OCI-LY3 (cell line): Measurements from ENCODE around the gene COX5A.

Experiments
- H2AFZ ChIP-seq: fragments of 200-600, 300-600 bp; shearing (Covaris generic); 2 replicates; pipeline ENCODE4 v1.6.0; 2014; ENCODE audit warnings: antibody characterized with exemption, low read depth, low read length
- H3K27ac ChIP-seq: fragments of 200-600, 300-600 bp; sonication (generic); 2 replicates; pipeline ENCODE4 v1.5.1; 2014; ENCODE audit warnings: mild to moderate bottlenecking, low read length, moderate library complexity, mixed read lengths
- H3K27me3 ChIP-seq: fragments of 200-600, 300-600 bp; sonication (generic); 2 replicates; pipeline ENCODE4 v1.6.1; 2014; ENCODE audit warnings: low read depth, low read length, mixed read lengths
- H3K36me3 ChIP-seq: fragments of 200-600, 300-600 bp; sonication (generic); replicated peaks from 2 replicates; pipeline ENCODE3; 2014; ENCODE audit warnings: low read depth, low read length, mixed read lengths
- H3K4me1 ChIP-seq: fragments of 300-600, 200-600 bp; sonication (generic); 2 replicates; pipeline ENCODE4 v1.6.1; 2014; ENCODE audit warnings: low read length, mixed read lengths
- H3K4me2 ChIP-seq: fragments of 200-600, 300-600 bp; sonication (generic); 2 replicates; pipeline ENCODE4 v1.6.1; 2014; ENCODE audit warnings: low read length, mixed read lengths
- H3K4me3 ChIP-seq: fragments of 300-600, 200-600 bp; sonication (generic); 2 replicates; pipeline ENCODE4 v1.5.1; 2014; ENCODE audit warnings: antibody characterized with exemption, mild to moderate bottlenecking, low read length, moderate library complexity
- H3K79me2 ChIP-seq: fragments of 300-600, 200-600 bp; shearing (Covaris generic); 2 replicates; pipeline ENCODE4 v1.6.1; 2014; ENCODE audit warnings: mild to moderate bottlenecking, low read length, mixed read lengths
- H3K9ac ChIP-seq: fragments of 300-600, 200-600 bp; shearing (Covaris generic); 2 replicates; pipeline ENCODE4 v1.6.0; 2014; ENCODE audit warnings: mild to moderate bottlenecking, low read length, moderate library complexity
- H3K9me3 ChIP-seq: fragments of 200-600, 300-600 bp; shearing (Covaris generic); 2 replicates; pipeline ENCODE4 v1.6.1; 2014; ENCODE audit warnings: low read length, mixed read lengths; ENCODE audit not compliant: insufficient read depth
- H4K20me1 ChIP-seq: fragments of 200-600, 300-600 bp; sonication (generic); 2 replicates; pipeline ENCODE4 v1.6.1; 2016; ENCODE audit warnings: low read length, mixed read lengths; ENCODE audit not compliant: insufficient read depth
- CTCF ChIP-seq: fragments of 200-600, 300-600 bp; sonication (generic); IDR thresholded peaks from 2 replicates; pipeline ENCODE4 v1.5.1; 2014; ENCODE audit warnings: antibody characterized with exemption, low read length, low read depth
- EZH2phosphoT487 ChIP-seq: fragments of 200-600 bp; shearing (Covaris generic); IDR thresholded peaks from 2 replicates; pipeline ENCODE4 v1.6.1; 2018; ENCODE audit warnings: antibody characterized with exemption, mixed run types, low read depth

Gene COX5A

GRCh38 chr15:74937590-74938371 is at the start of gene COX5A:
Gene COX5A (minus strand): TSS chr15:74938073. CDS start chr15:74938014, 59 bp downstream.
- Histone ChIP-seq H4K20me1 (peaks cover 21% of the 10 kb centered on the region), H3K9me3 (no peaks in the 10 kb centered on the region), H3K4me3 (peak within 1 kb of the TSS; percentile 87), H3K36me3 (peaks cover 18% of the 10 kb centered on the region), H3K4me1 (peaks cover 21% of the 10 kb centered on the region), H3K9ac (peak within 1 kb of the TSS; percentile 95), H3K27ac (peak within 1 kb of the TSS; percentile 83), H3K79me2 (peaks cover 52% of the 10 kb centered on the region), H3K4me2 (peak within 1 kb of the TSS; percentile 95), H2AFZ (peak within 1 kb of the TSS; percentile 62; the same call in 1 of the 2 replicates), H3K27me3 (peaks cover 2% of the 10 kb centered on the region; the same call in 1 of the 2 replicates)
- TF ChIP-seq EZH2phosphoT487 (no peak), CTCF (no peak; the same call in 1 of the 2 replicates)

- Histone ChIP-seq H2AFZ (no peak overlapping the region), H3K9me3 (no peaks in the 10 kb centered on the region), H4K20me1 (no peaks in the 10 kb centered on the region), H3K27ac (no peak overlapping the region), H3K4me1 (peaks cover 9% of the 10 kb centered on the region), H3K36me3 (no peaks in the 10 kb centered on the region), H3K27me3 (peaks cover 33% of the 10 kb centered on the region), H3K9ac (no peak overlapping the region), H3K4me3 (no peak overlapping the region), H3K4me2 (peak overlapping the region; percentile 14; the same call in 1 of the 2 replicates), H3K79me2 (no peaks in the 10 kb centered on the region)
- TF ChIP-seq CTCF, result no peak
- TF ChIP-seq EZH2phosphoT487, result no peak
Observed at GRCh38 chr15:74983725-74984231, 45.9 kb upstream of the COX5A start.

GRCh38 chr15:74982183-74982582 is 44.3 kb upstream of the COX5A start:
- no peak overlapping the region for H3K9ac ChIP-seq
- peaks cover 41% of the 10 kb centered on the region for H3K27me3 ChIP-seq
- no peak overlapping the region for H2AFZ ChIP-seq
- H3K4me1 ChIP-seq, result peaks cover 9% of the 10 kb centered on the region
- H4K20me1 ChIP-seq, result no peaks in the 10 kb centered on the region
- H3K4me2 ChIP-seq, result no peak overlapping the region
- H3K4me3 ChIP-seq, result no peak overlapping the region
- H3K9me3 ChIP-seq, result no peaks in the 10 kb centered on the region
- no peak overlapping the region for H3K27ac ChIP-seq
- TF ChIP-seq EZH2phosphoT487, result no peak
- no peak for TF ChIP-seq CTCF
- no peaks in the 10 kb centered on the region for H3K36me3 ChIP-seq
- no peaks in the 10 kb centered on the region for H3K79me2 ChIP-seq

GRCh38 chr15:74978503-74978902 is 40.6 kb upstream of the COX5A start:
- Histone ChIP-seq H3K36me3 (no peaks in the 10 kb centered on the region), H4K20me1 (no peaks in the 10 kb centered on the region), H3K27ac (no peak overlapping the region), H2AFZ (no peak overlapping the region), H3K9ac (no peak overlapping the region), H3K9me3 (no peaks in the 10 kb centered on the region), H3K4me1 (peaks cover under 1% of the 10 kb centered on the region), H3K27me3 (peaks cover 26% of the 10 kb centered on the region), H3K4me3 (no peak overlapping the region), H3K79me2 (no peaks in the 10 kb centered on the region), H3K4me2 (no peak overlapping the region)
- TF ChIP-seq EZH2phosphoT487 (no peak), CTCF (no peak)
